ENCODE data around the gene KIR2DL1. TPM values are rescaled to one million over a fixed set of nuclear protein-coding genes. Genes with fewer than 3 reads are reported as not detected.
"Not testable (repeated sequence)": the region's sequence is repeated elsewhere in the genome, so short reads cannot be mapped to it uniquely, and the experiment has no call there.

KIR2DL1 gene
- total RNA-seq, 1 donor from 2014 or later: not detected

DNA sequence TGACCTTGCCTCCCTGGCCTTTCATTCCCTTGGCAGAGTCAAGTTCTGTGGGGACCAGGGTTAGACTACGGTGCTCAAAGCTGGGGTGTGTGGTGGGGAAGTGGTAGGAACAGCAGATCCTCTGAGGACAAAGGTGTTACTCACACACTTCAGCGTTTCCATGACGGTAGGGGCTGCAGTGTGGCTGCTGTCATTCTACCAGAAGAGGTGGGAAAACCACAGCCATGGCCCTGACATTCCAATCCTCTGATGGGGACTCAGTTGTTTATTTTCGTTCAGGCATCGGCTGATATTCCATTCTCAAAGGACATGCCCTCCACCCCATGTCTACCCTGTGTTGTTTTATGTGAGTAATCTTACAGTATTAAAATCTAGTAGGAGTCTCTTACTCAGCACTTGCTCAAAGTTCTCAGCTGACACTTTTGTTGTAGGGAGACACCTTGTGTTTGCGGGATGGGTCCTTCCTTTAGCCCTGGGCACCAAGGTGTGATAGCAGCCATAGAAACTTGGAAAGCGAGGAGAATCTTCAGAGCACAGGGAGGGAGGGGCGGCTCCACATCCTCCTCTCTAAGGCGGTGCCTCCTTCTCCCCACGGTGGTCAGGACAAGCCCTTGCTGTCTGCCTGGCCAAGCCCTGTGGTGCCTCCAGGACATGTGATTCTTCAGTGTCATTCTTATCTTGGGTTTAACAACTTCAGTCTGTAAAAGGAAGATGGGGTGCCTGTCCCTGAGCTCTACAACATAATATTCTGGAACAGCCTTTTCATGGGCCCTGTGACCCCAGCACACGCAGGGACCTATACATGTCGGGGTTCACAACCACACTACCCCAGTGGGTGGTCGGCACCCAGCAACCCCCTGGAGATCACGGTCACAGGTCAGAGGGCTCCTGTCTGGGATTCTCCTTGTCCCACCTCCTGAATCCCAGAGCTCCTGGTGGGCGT lies 1.7 kb downstream of the KIR2DL1 start:
- not testable (repeated sequence) for ATAC-seq

DNA sequence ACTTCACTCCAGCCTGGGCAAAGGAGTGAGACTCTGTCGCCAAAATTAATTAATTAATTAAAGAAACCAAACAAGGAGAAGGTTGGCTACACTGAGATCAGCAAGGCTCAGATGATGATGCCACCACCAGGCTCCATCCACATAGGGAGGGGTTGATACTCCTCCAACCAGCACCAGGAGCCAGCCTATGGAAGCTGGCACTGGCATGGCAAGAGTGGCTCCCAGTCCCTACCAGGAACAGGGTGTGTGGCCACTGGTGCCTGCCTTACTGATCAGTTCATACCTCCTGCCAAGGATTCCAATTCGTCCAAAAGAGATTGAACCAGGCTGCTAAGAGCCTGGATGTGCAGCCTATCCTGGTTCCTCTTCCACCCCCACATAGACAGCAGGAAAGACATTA lies 3.1 kb downstream of the KIR2DL1 start:
- not testable (repeated sequence) for ATAC-seq

DNA sequence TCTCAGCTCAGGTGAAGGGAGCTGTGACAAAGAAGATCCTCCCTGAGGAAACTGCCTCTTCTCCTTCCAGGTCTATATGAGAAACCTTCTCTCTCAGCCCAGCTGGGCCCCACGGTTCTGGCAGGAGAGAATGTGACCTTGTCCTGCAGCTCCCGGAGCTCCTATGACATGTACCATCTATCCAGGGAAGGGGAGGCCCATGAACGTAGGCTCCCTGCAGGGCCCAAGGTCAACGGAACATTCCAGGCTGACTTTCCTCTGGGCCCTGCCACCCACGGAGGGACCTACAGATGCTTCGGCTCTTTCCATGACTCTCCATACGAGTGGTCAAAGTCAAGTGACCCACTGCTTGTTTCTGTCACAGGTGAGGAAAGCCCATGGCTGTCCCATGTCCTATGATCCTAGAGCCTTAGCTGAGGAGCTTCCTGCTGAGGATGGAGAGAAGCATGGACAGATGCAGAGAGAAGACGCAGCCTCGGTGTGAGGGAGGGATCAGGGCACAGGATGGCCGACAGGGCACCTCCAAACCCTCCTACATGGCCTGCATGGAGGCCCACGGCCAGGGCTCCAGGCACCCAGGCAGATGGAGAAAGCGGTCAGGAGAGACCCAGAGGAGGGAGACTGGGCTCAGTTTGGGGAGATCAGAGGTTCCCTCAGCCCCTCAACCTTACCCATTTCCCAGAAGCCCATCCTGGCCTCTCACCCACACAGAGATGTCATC lies 5.7 kb downstream of the KIR2DL1 start:
- not testable (repeated sequence) for ATAC-seq

DNA sequence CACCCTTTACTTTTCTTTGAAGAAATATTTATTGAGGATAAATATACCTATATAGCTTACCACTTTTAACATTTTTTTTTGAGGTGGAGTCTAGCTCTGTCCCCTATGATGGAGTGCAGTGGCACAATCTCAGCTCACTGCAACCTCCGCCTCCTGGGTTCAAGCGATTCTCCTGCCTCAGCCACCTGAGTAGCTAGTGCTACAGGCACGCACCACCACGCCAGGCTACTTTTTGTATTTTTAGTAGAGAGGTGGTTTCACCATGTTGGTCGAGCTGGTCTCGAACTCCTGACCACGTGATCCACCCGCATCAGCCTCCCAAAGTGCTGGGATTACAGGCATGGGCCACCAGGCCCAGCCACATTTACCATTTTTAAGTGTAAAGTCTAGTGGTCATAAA lies 6.2 kb downstream of the KIR2DL1 start:
- ATAC-seq: not testable (repeated sequence)

DNA sequence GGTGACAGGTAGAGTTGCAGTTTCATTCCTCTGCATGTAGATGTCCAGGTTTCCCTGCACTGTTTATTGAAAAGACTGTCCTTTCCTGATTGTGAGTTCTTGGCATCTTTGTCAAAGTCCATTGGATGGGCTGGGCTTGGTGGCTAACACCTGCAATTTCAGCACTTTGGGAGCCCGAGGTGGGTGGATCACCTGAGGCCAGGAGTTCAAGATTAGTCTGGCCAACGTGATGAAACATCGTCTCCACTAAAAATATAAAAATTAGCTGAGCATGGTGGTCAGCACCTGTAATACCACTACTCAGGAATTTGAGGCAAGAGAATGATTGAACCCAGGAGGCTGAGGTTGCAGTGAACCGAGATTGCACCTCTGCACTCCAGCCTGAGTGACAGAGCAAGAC lies 8.3 kb downstream of the KIR2DL1 start:
- ATAC-seq: not testable (repeated sequence)

DNA sequence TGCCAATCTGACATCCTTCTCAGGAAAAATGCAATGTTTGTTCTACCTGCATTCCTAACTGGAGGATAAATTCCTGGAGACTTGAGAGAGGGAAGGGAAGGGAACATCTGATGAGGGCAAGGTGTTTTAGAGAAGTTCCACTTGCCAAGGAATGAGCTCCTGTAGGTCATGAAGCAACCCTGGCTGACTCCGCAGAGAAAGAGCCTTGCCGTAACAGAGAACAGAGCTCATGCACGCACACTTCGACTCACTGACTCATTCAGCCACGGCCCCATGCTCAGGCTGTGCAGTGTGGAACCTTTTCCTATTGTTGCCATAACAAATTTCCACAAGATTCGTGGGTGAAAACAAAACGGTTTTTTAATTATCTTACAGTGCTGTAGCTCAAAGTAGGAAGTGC lies 9.3 kb downstream of the KIR2DL1 start:
- not testable (repeated sequence) for ATAC-seq

DNA sequence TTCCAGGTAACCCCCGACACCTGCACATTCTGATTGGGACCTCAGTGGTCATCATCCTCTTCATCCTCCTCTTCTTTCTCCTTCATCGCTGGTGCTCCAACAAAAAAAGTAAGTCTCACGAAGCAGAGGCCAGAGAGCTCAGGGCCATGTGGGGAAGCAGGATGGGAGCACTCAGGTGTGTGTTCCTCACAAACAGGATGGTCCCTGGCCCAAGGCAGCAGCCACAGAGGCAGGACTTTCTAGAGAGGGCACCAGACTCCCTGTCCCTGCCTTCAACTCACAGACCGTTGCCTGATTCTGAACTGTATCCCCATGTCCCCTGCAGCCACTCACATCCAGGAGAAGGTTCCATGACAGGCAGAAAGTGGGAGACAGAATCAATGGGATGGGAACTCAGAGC lies 13.3 kb downstream of the KIR2DL1 start:
- not testable (repeated sequence) for ATAC-seq

DNA sequence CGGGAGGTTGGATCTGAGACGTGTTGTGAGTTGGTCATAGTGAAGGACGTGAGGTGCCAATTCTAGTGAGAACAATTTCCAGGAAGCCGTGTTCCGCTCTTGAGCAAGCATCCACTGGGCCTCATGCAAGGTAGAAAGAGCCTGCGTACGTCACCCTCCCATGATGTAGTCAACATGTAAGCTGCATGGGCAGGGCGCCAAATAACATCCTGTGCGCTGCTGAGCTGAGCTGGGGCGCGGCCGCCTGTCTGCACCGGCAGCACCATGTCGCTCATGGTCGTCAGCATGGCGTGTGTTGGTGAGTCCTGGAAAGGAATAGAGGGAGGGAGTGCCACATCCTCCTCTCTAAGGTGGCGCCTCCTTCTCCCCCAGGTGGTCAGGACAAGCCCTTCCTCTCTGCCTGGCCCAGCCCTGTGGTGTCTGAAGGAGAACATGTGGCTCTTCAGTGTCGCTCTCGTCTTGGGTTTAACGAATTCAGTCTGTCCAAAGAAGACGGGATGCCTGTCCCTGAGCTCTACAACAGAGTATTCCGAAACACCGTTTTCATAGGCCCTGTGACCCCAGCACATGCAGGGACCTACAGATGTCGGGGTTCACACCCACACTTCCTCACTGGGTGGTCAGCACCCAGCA lies 16.6 kb downstream of the KIR2DL1 start:
- ATAC-seq: not testable (repeated sequence)

DNA sequence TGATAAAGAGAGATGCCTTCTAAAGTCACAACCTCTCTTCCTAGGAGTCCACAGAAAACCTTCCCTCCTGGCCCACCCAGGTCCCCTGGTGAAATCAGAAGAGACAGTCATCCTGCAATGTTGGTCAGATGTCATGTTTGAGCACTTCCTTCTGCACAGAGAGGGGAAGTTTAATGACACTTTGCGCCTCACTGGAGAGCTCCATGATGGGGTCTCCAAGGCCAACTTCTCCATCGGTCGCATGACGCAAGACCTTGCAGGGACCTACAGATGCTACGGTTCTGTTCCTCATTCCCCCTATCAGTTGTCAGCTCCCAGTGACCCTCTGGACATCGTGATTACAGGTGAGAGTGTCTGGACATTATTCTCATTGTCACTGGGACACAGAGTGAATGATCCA lies 18.6 kb downstream of the KIR2DL1 start:
- ATAC-seq: not testable (repeated sequence)

DNA sequence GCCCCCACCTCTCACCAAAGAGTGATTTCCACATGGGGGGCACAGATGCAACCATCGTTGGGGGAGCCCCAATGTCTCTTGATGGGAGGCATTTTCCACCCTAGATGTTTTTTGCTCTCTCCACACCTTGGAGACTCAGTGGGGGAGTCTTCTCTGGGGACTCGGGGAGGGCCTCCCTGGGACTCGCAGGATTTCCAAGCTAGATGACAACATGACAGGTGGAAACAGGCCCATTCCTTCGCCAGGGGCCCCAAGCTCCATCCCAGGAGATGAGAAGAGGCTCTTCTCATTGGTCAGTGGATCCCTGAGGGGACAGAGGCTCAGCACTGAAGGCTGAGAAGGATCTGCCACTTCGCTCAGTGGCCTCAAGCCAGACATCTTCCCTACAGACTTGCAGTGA lies 21.1 kb downstream of the KIR2DL1 start:
- no peak for ATAC-seq

DNA sequence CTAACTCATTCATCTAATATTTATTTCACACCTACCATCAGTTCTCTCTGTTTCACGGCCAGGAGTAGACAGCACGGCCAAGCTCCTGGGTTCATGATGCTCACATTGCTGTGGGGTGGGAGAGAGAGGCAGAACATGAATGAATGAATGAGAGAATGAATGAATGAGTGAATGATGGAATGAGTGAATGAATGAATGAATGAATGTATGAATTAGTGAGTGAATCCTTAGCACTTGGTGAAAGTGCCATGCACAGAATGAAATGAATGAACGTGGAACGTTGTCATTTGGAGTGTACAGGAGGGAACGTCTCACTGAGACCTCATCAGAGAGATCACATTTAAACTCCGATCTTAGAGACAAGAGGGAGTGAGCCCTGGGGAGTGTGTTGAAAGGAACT lies 21.9 kb downstream of the KIR2DL1 start:
- ATAC-seq: no peak

DNA sequence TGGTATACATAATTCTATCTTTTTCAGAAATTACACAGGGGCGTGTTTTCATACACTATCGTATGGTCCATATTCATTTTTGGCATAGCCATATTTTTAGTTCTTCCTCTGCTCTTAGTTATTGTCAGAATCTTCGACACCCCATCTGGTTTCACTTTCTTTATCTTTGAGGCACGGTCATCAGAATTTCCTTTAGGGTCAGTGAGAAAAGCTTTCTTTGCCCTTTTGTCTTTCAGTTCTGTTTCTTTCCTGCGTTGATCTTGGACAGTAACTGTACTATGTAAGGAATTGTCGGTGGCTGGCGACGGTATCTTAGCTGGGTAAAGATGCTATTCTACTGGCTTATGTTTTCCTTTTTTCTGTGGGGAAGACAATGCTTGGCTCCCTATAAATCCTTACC lies 23.2 kb downstream of the KIR2DL1 start:
- ATAC-seq: no peak

DNA sequence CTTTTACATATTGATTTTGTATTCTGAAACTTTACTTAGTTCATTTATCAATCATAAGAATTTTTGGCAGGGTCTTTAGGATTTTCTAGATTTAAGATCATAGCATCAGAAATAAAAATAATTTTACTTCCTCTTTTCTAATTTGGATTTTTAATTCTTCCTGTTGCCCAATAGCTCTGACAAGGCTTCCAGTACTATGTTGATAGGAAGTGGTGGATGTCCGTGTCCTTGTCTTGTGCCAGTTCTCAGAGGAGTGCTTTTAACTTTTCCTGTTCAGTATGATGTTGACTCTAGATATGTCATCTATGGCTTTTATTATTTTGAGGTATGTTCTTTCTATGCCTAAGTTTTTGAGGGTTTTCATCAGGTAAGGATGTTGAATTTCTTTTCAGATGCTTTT lies 26.2 kb downstream of the KIR2DL1 start:
- no peak for ATAC-seq

DNA sequence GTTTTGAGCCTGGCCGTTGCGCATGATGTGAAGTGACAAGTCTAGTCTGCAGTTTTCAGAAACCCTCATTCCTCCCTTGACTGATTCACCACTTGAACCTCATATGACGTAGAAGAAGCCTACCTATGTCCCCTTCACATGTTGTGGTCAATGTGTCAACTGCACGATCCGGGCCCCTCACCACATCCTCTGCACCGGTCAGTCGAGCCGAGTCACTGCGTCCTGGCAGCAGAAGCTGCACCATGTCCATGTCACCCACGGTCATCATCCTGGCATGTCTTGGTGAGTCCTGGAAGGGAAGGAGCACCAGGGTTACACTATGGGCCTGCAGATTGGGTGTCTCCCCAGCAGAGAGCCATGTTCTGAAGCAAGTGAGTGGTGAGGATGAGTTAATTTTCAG lies 33.8 kb downstream of the KIR2DL1 start, which contains the start of gene KIR2DL4:
KIR2DL4 (plus strand) TSS at position 201 of the 400 bp plus-strand sequence; CDS start at position 243, 42 bp downstream.
- ATAC-seq: no peak

DNA sequence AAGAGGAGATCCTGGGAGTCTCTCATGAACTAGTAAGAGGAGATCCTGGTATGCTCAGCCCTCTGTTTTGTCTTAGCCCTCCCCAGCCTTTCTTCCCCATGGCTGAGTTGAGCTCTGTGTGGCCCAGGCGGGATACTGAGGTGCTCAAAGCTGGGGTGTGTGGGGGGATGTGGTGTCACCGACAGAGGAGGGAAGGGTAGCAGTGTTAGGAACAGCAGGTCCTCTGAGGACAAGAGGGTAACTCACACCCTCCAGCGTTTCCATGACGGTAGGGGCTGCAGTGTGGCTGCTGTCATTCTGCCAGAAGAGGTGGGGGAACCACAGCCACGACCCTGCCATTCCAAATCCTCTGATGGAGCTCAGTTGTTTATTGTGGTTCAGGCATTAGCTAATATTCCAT lies 34.5 kb downstream of the KIR2DL1 start:
- no peak for ATAC-seq

DNA sequence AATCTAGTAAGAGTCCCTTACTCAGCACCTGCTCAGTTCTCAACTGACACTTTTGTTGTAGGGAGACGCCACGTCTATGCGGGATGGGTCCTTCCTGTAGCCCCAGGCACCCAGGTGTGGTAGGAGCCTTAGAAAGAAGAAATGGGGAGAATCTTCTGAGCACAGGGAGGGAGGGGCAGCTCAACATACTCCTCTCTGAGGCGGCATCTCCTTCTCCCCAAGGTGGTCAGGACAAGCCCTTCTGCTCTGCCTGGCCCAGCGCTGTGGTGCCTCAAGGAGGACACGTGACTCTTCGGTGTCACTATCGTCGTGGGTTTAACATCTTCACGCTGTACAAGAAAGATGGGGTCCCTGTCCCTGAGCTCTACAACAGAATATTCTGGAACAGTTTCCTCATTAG lies 35.0 kb downstream of the KIR2DL1 start:
- ATAC-seq: no peak

DNA sequence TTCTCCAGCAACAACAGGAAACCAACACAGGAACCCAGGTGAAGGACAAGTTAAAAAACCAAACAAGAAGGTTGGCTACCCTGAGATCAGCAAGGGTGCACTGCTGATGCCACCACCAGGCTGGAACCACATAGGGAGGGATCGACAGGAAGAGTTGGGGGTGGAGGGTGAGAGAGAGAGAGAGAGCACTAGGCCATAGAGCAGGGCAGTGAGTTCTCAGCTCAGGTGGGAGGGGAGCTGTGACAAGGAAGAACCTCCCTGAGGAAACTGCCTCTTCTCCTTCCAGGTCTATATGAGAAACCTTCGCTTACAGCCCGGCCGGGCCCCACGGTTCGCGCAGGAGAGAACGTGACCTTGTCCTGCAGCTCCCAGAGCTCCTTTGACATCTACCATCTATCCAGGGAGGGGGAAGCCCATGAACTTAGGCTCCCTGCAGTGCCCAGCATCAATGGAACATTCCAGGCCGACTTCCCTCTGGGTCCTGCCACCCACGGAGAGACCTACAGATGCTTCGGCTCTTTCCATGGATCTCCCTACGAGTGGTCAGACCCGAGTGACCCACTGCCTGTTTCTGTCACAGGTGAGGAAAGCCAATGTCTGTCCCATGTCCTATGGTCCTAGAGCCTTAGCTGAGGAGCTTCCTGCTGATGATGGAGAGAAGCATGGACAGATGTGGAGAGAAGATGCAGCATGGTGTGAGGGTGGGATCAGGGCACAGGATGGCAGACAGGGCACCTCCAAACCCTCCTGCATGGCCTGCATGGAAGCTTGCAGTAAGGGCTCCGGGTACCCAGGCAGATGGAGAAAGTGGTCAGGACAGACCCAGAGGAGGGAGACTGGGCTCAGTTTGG lies 36.3 kb downstream of the KIR2DL1 start:
- no peak for ATAC-seq

DNA sequence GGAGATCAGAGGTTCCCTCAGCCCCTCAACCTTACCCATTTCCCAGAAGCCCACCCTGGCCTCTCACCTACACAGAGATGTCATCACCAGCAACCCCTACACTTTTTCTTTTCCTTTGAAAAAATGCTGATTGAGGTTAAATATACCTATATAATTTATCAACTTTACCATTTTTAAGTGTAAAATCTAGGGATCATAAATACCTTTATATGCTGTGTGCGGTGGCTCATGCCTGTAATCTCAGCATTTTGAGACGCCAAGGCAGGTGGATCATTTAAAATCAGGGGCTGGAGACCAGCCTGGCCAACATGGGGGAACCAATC lies 36.9 kb downstream of the KIR2DL1 start:
- no peak for ATAC-seq

DNA sequence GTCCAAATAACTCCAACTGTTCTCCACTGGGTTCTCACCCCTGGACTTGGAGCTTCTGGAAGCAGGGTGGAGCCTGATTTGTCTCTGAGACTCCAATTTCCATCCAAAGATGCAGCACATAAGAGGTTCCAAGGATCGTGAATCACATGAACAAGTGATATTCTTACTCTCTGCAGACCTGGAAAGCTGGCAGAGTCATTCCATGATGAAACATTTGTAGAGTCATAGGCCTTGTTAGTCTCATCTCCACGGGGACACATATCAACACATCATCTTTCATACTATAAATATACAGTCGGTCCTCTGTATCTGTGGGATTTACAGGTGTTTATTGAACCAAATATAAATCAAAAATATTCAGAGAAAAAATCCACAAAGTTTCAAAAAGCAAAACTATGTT lies 45.0 kb downstream of the KIR2DL1 start:
- ATAC-seq: not testable (repeated sequence)

DNA sequence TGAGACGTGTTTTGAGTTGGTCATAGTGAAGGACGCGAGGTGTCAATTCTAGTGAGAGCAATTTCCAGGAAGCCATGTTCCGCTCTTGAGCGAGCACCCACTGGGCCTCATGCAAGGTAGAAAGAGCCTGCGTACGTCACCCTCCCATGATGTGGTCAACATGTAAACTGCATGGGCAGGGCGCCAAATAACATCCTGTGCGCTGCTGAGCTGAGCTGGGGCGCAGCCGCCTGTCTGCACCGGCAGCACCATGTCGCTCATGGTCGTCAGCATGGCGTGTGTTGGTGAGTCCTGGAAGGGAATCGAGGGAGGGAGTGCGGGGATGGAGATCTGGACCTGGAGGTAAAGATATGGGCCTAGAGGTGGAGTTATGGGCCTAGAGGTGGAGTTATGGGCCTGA lies 46.7 kb downstream of the KIR2DL1 start, which contains the start of gene KIR3DL1:
KIR3DL1 (plus strand) TSS at position 218 of the 400 bp plus-strand sequence.
- not testable (repeated sequence) for ATAC-seq

DNA sequence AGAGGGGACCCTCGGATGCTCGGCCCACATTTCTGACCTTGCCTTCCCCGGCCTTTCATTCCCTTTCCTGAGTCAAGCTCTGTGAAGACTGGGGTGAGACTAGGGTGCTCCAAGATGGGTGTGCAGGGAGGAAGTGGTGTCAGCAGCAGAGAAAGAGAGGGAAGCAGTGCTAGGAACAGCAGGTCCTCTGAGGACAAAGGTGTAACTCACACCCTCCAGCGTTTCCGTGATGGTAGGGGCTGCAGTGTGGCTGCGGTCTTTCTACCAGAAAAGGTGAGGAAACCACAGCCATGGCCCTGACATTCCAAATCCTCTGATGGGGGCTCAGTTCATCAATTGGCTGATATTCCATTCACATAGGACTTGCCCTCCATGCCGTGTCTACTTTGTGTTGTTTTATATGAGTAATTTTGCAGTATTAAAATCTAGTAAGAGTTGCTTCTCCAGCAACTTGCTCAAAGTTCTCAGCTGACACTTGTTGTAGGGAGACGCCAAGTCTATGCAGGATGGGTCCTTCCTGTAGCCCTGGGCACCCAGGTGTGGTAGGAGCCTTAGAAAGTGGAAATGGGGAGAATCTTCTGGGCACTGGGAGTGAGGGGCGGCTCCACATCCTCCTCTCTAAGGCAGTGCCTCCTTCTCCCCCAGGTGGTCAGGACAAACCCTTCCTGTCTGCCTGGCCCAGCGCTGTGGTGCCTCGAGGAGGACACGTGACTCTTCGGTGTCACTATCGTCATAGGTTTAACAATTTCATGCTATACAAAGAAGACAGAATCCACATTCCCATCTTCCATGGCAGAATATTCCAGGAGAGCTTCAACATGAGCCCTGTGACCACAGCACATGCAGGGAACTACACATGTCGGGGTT lies 48.3 kb downstream of the KIR2DL1 start:
- ATAC-seq: no peak

Measured in esophagus mucosa (tissue), 1 donor.